Skeletal muscle tissue (tissue), 4 donors: ENCODE results near the gene MDFI. TPM values are rescaled to one million over a fixed set of nuclear protein-coding genes. Genes with fewer than 3 reads are reported as not detected.

Experiments
- H3K27ac ChIP-seq: one replicate; pipeline ENCODE4 v1.7.0; 2013; ENCODE audit warnings: mild to moderate bottlenecking, low read depth, low read length, inconsistent platforms
- H3K27me3 ChIP-seq, 3 donors: one replicate each; pipeline ENCODE4 v1.7.0; 2013; ENCODE audit warnings: low read length in 3 of 3; ENCODE audit not compliant: control insufficient read depth in 3 of 3, insufficient read depth in 3 of 3
- H3K36me3 ChIP-seq, 3 donors: one replicate each; pipeline ENCODE4 v1.7.0; 2013; ENCODE audit warnings: low read length in 3 of 3; ENCODE audit not compliant: control insufficient read depth in 3 of 3, insufficient read depth in 3 of 3
- H3K4me1 ChIP-seq, 3 donors: one replicate each; pipeline ENCODE4 v1.7.0; 2013; ENCODE audit warnings: low read length in 3 of 3, mild to moderate bottlenecking in 3 of 3; ENCODE audit not compliant: control insufficient read depth in 3 of 3, insufficient read depth in 3 of 3
- H3K4me3 ChIP-seq, 3 donors: one replicate each; pipeline ENCODE4 v1.7.0; 2013; ENCODE audit warnings: low read length in 3 of 3
- H3K9ac ChIP-seq, 3 donors: one replicate each; pipeline ENCODE4 v1.7.0; 2013; ENCODE audit warnings: low read length in 3 of 3, mild to moderate bottlenecking in 3 of 3, moderate library complexity in 2 of 3, low read depth in 1 of 3
- H3K9me3 ChIP-seq, 3 donors: one replicate each; pipeline ENCODE4 v1.7.0; 2013; ENCODE audit warnings: low read length in 3 of 3; ENCODE audit not compliant: control insufficient read depth in 3 of 3
- total RNA-seq: library from RNA; depleted of rRNA; stranded (reverse); fragments of >200 nt; gene quantifications from one replicate; pipeline ENCODE4 v1.2.3, GENCODE V29; 2014
- donor health status: Osteomylitis.

MDFI gene
- total RNA-seq, 1 donor from 2014 or later, result 37.1 TPM

GRCh38 chr6:41664271-41664670, 26.0 kb downstream of the MDFI start:
- Histone ChIP-seq H3K4me3 (no peak overlapping the region), H3K4me1 (no peaks in the 10 kb centered on the region), H3K27ac (no peak overlapping the region), H3K9me3 (peaks cover 0 to 3% (median 0%) of the 10 kb centered on the region in 3 donors), H3K27me3 (peaks cover 0 to 9% (median 6%) of the 10 kb centered on the region in 3 donors), H3K36me3 (no peaks in the 10 kb centered on the region), H3K9ac (no peak overlapping the region)

DNA sequence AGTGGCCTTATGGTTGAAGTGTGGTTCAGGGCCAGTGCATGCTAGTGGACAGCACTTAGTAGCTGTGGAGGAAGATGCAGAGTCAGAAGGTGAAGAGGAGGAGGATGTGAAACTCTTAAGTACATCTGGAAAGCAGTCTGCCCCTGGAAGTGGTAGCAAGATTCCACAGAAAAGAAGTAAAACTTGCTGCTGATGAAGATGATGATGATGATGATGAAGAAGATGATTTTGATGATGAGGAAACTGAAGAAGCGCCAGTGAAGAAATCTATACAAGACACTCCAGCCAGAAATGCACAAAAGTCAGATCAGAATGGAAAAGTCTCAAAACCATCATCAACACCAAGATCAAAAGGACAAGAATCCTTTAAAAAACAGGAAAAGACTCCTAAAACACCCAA, 28.9 kb downstream of the MDFI start:
- H3K36me3 ChIP-seq, result no peaks in the 10 kb centered on the region
- H3K4me3 ChIP-seq, result no peak overlapping the region
- peaks cover 0 to 4% (median 0%) of the 10 kb centered on the region in 3 donors for H3K9me3 ChIP-seq
- no peak overlapping the region for H3K27ac ChIP-seq
- peaks cover 0 to 8% (median 0%) of the 10 kb centered on the region in 3 donors for H3K27me3 ChIP-seq
- H3K4me1 ChIP-seq, result no peaks in the 10 kb centered on the region
- no peak overlapping the region for H3K9ac ChIP-seq

- Histone ChIP-seq H3K9ac (no peak overlapping the region), H3K27ac (no peak overlapping the region), H3K36me3 (no peaks in the 10 kb centered on the region), H3K4me3 (no peak overlapping the region), H3K4me1 (no peaks in the 10 kb centered on the region), H3K27me3 (peaks cover 0 to 4% (median 0%) of the 10 kb centered on the region in 3 donors), H3K9me3 (peaks cover 0 to 4% (median 0%) of the 10 kb centered on the region in 3 donors)
These were observed 30.7 kb downstream of the MDFI start for GRCh38 chr6:41668968-41669367.

- Histone ChIP-seq H3K27ac (no peak overlapping the region), H3K4me1 (no peaks in the 10 kb centered on the region), H3K27me3 (peaks cover 0 to 7% (median 0%) of the 10 kb centered on the region in 3 donors), H3K9ac (no peak overlapping the region), H3K36me3 (no peaks in the 10 kb centered on the region), H3K9me3 (peaks cover 0 to 4% (median 0%) of the 10 kb centered on the region in 3 donors), H3K4me3 (no peak overlapping the region)
These were observed 32.6 kb downstream of the MDFI start for GRCh38 chr6:41670703-41671360.

GRCh38 chr6:41671376-41671775, 33.1 kb downstream of the MDFI start:
- no peaks in the 10 kb centered on the region for H3K4me1 ChIP-seq
- H3K27ac ChIP-seq, result no peak overlapping the region
- H3K27me3 ChIP-seq, result peaks cover 0 to 7% (median 0%) of the 10 kb centered on the region in 3 donors
- peaks cover 0 to 4% (median 0%) of the 10 kb centered on the region in 3 donors for H3K9me3 ChIP-seq
- no peak overlapping the region for H3K9ac ChIP-seq
- no peak overlapping the region for H3K4me3 ChIP-seq
- no peaks in the 10 kb centered on the region for H3K36me3 ChIP-seq

DNA sequence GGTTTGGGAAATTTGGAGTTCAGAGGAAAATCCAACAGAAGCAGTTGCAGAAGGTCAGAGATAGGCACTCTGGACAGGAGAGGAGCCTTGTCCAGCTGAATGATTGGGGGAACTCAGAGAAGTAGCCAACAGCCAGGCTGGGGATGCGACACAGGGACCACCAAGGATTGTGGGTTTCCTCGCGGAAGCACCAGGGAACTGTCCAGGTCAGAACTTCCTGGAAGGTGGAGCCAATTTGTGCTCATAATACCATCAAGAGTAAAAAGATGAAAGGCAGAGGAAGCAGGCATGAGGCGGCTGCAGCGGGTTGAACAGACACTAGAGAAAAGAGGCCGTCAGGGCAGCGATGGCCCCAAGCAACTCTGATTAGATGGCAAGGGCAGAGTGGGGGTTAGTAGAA, 33.7 kb downstream of the MDFI start:
- Histone ChIP-seq H3K36me3 (no peaks in the 10 kb centered on the region), H3K9me3 (peaks cover 0 to 4% (median 0%) of the 10 kb centered on the region in 3 donors), H3K27ac (no peak overlapping the region), H3K27me3 (peaks cover 0 to 7% (median 0%) of the 10 kb centered on the region in 3 donors), H3K9ac (no peak overlapping the region), H3K4me1 (no peaks in the 10 kb centered on the region), H3K4me3 (no peak overlapping the region)

DNA sequence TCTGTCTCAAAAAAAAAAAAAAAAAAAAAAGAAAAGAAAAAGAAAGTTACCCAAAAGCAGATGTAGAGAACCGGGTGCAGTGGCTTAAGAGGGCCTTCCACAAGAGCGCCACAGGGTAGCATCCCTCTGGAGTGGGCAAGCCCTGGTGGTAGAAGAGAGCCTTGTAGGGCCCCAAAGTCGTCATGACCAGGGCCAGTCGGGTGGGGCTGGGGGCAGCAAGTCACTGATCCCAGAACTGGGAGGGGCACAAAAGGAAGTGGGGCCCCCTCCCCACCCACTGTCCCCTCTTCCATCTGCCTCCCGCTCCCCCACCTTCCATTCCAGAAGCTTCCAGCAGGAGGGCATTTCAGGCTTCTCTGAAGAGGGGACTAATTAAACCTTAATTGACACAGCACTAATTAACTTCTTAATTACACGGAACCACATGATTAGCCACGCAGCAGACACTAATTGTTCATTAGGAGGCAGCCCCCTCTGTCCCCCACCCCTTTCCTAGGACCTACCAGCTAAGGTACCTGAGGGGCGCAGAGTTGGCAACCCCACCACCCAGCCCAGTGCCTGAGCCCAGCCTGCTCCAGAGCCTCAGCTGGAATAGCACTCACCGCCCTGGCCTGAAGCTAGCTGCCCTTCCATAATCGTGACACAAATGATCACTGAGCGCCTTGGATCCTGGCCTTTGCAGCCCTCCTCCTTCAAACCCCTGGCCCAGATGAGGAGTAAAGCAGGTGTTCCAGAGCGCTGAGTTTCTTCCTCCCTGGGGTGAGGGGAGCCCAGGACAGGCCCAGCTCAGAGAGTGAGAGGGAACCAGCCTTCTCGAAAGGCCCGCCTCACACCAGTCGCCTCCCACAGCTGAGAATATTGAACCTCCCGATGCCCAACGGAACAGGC, 34.8 kb downstream of the MDFI start:
- Histone ChIP-seq H3K27ac (no peak overlapping the region), H3K9ac (no peak overlapping the region), H3K36me3 (no peaks in the 10 kb centered on the region)

GRCh38 chr6:41673704-41674000, 35.4 kb downstream of the MDFI start:
- H3K9ac ChIP-seq, result no peak overlapping the region
- H3K36me3 ChIP-seq, result no peaks in the 10 kb centered on the region
- peaks cover 0 to 4% (median 0%) of the 10 kb centered on the region in 3 donors for H3K9me3 ChIP-seq
- H3K27ac ChIP-seq, result no peak overlapping the region
- no peak overlapping the region for H3K4me3 ChIP-seq
- H3K27me3 ChIP-seq, result peaks cover 0 to 7% (median 0%) of the 10 kb centered on the region in 3 donors
- no peaks in the 10 kb centered on the region for H3K4me1 ChIP-seq

More for the DNA sequence above, 34.8 kb downstream of the MDFI start:
- no peaks in the 10 kb centered on the region for H3K4me1 ChIP-seq
- no peak overlapping the region for H3K4me3 ChIP-seq
- H3K9me3 ChIP-seq, result peaks cover 0 to 4% (median 0%) of the 10 kb centered on the region in 3 donors
- H3K27me3 ChIP-seq, result peaks cover 0 to 7% (median 0%) of the 10 kb centered on the region in 3 donors

GRCh38 chr6:41674231-41675000, 36.1 kb downstream of the MDFI start:
- Histone ChIP-seq H3K27ac (no peak overlapping the region), H3K9ac (no peak overlapping the region), H3K4me1 (no peaks in the 10 kb centered on the region), H3K36me3 (no peaks in the 10 kb centered on the region), H3K9me3 (no peaks in the 10 kb centered on the region), H3K27me3 (peaks cover 0 to 7% (median 0%) of the 10 kb centered on the region in 3 donors), H3K4me3 (no peak overlapping the region)
